ENCODE data around the gene PKP2. TPM values are rescaled to one million over a fixed set of nuclear protein-coding genes. Genes with fewer than 3 reads are reported as not detected.

The PKP2 gene
- total RNA-seq, 2 donors from 2014 or later, result 130 to 187 TPM

DNA sequence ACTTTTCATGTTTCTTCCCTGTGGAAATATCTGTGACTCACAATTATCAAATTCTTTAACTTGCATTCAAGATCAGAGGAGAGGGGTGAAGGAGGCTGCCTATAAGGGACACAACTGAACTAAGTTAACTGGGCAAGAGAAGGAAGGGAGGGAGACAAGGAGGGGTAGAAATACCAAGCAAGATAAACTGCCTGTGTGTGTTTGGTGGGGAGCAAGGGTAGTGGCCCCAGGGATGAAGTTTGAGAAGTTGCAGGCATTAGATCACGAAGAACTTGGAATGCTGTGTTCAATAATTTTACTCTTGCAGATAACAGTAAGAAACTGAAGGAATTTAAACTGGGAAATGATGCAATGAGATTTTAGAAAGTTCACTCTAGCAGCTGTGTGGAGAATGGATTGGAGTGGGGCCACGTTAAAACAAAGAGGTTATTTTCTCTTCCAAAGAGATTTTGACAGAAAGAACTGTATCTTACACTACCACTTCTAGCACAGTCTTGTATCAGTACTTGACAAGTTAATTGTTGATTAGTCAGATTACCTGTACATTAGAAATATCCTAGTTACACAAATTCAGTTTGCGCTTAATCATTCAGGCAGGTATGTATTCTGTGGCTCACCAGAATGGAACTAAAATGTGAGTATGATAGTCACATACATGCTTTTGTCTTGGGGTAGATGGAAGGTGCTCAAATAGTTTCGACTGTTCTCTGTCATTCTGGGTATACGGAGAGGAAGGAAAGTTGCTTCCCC lies 7.4 kb downstream of the PKP2 start:
- H3K9me3 ChIP-seq, result no peaks in the 10 kb centered on the region
- H3K9ac ChIP-seq (ENCODE audit: low read depth in 2 of 2, low read length in 2 of 2), result no peak overlapping the region
- H3K4me3 ChIP-seq, result no peak overlapping the region
- no peaks in the 10 kb centered on the region for H3K27me3 ChIP-seq
- DNase-seq, result peak; percentile 4
- TF ChIP-seq, protein P1, sequence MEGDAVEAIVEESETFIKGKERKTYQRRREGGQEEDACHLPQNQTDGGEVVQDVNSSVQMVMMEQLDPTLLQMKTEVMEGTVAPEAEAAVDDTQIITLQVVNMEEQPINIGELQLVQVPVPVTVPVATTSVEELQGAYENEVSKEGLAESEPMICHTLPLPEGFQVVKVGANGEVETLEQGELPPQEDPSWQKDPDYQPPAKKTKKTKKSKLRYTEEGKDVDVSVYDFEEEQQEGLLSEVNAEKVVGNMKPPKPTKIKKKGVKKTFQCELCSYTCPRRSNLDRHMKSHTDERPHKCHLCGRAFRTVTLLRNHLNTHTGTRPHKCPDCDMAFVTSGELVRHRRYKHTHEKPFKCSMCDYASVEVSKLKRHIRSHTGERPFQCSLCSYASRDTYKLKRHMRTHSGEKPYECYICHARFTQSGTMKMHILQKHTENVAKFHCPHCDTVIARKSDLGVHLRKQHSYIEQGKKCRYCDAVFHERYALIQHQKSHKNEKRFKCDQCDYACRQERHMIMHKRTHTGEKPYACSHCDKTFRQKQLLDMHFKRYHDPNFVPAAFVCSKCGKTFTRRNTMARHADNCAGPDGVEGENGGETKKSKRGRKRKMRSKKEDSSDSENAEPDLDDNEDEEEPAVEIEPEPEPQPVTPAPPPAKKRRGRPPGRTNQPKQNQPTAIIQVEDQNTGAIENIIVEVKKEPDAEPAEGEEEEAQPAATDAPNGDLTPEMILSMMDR (IDR thresholded peaks at IDR 0.05), result no peak
- no peak overlapping the region for H3K27ac ChIP-seq
- no peaks in the 10 kb centered on the region for H3K36me3 ChIP-seq
- intact Hi-C loops (cut with DNase I), result no loop called here
- H3K4me1 ChIP-seq, result peaks cover 4% of the 10 kb centered on the region

DNA sequence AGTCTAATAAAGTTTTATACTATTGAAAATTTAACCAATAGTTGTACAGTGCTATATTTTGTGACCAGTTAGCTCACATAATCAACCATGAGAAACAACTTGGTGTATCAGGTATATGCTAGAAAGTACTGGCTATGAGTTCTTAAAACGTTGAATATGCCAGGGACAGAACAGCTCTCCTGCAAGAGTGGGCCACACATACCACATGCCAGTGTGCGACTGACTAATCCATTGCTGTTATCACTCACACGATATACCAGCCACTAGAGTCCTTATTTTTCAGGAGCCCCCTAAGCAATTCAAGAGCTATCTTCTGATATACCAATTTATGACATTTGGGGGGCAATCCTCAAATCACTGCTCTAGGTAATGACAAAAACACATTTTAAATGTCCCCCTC lies 9.5 kb downstream of the PKP2 start:
- no peak for DNase-seq
- H3K27me3 ChIP-seq, result no peaks in the 10 kb centered on the region
- TF ChIP-seq, protein P1 (IDR thresholded peaks at IDR 0.05), result no peak
- H3K4me1 ChIP-seq, result no peaks in the 10 kb centered on the region
- no peak overlapping the region for H3K4me3 ChIP-seq
- intact Hi-C loops (cut with DNase I), result no loop called here
- H3K27ac ChIP-seq, result no peak overlapping the region
- H3K36me3 ChIP-seq, result no peaks in the 10 kb centered on the region
- H3K9ac ChIP-seq (ENCODE audit: low read depth in 2 of 2, low read length in 2 of 2), result no peak overlapping the region
- no peaks in the 10 kb centered on the region for H3K9me3 ChIP-seq

DNA sequence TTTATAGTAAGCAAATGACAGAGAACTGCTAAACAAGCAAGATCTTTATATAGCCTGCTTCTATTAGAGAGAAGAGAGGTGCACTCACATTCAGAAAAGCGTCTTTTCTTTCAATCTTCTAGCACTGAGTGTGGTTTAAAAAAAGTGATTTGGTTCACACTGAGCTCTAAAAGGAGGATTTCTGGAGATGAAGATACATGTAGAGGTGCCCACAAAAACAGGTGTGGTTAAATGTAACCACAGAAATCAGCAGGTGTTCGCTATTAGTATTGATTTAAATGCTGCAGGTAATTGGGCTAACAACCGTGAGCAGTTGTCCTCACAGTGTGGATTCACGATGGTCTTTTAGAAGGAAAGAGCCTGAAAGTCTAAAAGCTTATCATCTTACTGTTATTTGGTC lies 10.7 kb downstream of the PKP2 start:
- Histone ChIP-seq H3K4me1 (no peaks in the 10 kb centered on the region), H3K4me3 (no peak overlapping the region), H3K27me3 (no peaks in the 10 kb centered on the region), H3K9ac (ENCODE audit: low read depth in 2 of 2, low read length in 2 of 2) (no peak overlapping the region), H3K27ac (no peak overlapping the region), H3K9me3 (no peaks in the 10 kb centered on the region), H3K36me3 (no peaks in the 10 kb centered on the region)
- intact Hi-C loops (cut with DNase I), result no loop called here
- peak; percentile 5 for DNase-seq
- TF ChIP-seq, protein P1 (IDR thresholded peaks at IDR 0.05), result no peak

DNA sequence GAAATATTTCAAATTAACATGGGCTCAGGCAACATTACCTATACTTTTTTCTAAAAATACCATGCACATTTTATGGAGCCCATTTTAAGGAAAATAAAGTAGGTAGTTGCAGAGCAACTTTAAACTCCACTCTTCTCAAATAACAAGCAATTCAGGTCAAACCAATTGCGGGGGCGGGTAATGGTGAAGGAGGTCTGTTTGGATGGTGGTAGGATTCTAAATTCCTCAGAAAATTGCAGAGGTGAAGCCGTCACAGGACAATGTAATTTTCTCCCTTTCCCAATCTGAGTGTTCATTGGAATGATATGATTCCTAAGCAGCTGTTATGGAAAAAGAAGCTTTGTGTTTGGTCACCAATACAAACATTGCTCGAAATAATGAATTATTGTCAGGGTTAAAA lies 11.6 kb downstream of the PKP2 start:
- Histone ChIP-seq H3K4me3 (no peak overlapping the region), H3K9ac (ENCODE audit: low read depth in 2 of 2, low read length in 2 of 2) (no peak overlapping the region), H3K36me3 (no peaks in the 10 kb centered on the region), H3K27ac (no peak overlapping the region), H3K9me3 (no peaks in the 10 kb centered on the region), H3K4me1 (no peaks in the 10 kb centered on the region), H3K27me3 (no peaks in the 10 kb centered on the region)
- peak; percentile 11 for DNase-seq
- TF ChIP-seq, protein P1 (IDR thresholded peaks at IDR 0.05), result no peak
- intact Hi-C loops (cut with DNase I), result no loop called here

DNA sequence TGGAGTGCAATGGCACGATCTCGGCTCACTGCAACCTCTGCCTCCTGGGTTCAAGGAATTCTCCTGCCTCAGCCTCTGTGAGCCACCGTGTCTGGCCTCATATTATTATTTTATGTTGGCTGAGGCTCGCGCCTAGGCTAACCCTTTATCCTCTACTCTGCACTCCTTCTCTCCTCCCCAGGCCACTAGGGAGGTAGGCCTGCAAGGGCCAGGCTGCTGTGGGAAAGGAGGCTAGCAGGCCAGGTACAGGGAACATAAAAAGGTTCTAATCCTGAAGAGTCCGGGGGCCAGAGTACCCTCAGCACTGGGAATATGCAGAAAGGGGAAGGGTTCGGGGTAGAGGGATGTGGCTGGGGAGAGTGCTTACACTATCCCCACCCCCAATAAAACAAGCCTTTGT lies 14.9 kb downstream of the PKP2 start:
- Histone ChIP-seq H3K9me3 (no peaks in the 10 kb centered on the region), H3K4me3 (no peak overlapping the region), H3K9ac (ENCODE audit: low read depth in 2 of 2, low read length in 2 of 2) (no peak overlapping the region), H3K36me3 (no peaks in the 10 kb centered on the region), H3K4me1 (no peaks in the 10 kb centered on the region), H3K27ac (no peak overlapping the region), H3K27me3 (no peaks in the 10 kb centered on the region)
- no peak for DNase-seq
- TF ChIP-seq, protein P1 (IDR thresholded peaks at IDR 0.05), result no peak
- intact Hi-C loops (cut with DNase I), result no loop called here

Data from colonic mucosa (tissue), 4 donors.